Activated naive CD4-positive, alpha-beta T cell treated with anti-CD3 and anti-CD28 coated beads for 36 hours (primary cell): Measurements from ENCODE around the gene PDK2. TPM values are rescaled to one million over a fixed set of nuclear protein-coding genes. Genes with fewer than 3 reads are reported as not detected.

Experiments
- CTCF ChIA-PET: fragments of 350-600 bp; sonication (Branson Sonifier 250); formaldehyde crosslinking; loops from one replicate; lab custom pipeline; 2021; ENCODE audit warnings: antibody characterized with exemption; lab: Charles Lee
- DNase-seq: peaks from one replicate; pipeline ENCODE4 v3.0.0-alpha.2; 2020
- H3K27ac Mint-ChIP-seq: one replicate; pipeline ENCODE4 v1.8.0; 2021; ENCODE audit warnings: mild to moderate bottlenecking, mixed read lengths
- H3K27me3 Mint-ChIP-seq: one replicate; pipeline ENCODE4 v1.8.0; 2021; ENCODE audit warnings: low read depth, mixed read lengths
- H3K36me3 Mint-ChIP-seq: one replicate; pipeline ENCODE4 v1.8.0; 2021; ENCODE audit warnings: low read depth, mixed read lengths
- H3K4me1 Mint-ChIP-seq: one replicate; pipeline ENCODE4 v1.8.0; 2021; ENCODE audit warnings: low read depth, mixed read lengths
- H3K4me3 Mint-ChIP-seq: one replicate; pipeline ENCODE4 v1.8.0; 2021; ENCODE audit warnings: mild to moderate bottlenecking, moderate library complexity, mixed read lengths
- H3K9me3 Mint-ChIP-seq: one replicate; pipeline ENCODE4 v1.8.0; 2021; ENCODE audit warnings: mixed read lengths
- intact Hi-C: fragments of 100-400 bp; cut with micrococcal nuclease; formaldehyde crosslinking; loops from one replicate; pipeline ENCODE4 v1.15.1; 2023
- total RNA-seq, 2 experiments: library from RNA; stranded (reverse); gene quantifications; one replicate each; pipeline ENCODE4 v1.2.3, GENCODE V29; 2021

Gene PDK2
- total RNA-seq, 2 experiments from 2014 or later: 10.5 to 11.1 TPM

DNA sequence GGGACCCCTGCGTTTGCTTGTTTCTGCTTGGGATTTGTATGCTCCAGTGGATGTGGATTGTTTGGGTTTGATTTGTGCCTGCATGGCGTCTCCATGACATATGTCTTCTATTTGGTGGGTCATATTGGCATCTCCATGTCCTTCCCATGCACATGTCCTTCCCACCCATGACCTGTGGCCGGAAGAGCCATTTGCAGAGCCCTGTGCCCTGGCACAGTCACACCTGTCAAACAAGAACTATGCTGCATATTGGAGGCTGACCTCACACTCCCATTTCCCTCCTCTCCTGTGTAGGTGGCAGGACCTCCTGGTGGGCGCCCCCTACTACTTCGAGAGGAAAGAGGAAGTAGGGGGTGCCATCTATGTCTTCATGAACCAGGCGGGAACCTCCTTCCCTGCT is 23.5 kb upstream of the PDK2 start:
- intact Hi-C loops: no loop called here
- H3K27ac Mint-ChIP-seq: no peak overlapping the region
- H3K36me3 Mint-ChIP-seq: peaks cover 13% of the 10 kb centered on the region
- CTCF ChIA-PET: interaction anchor here (0.5 to 2.9 kb wide), 3 partner anchors 13 to 17 kb away, joined by 3 to 13 read pairs (median 5); no protein-coding TSS in a partner anchor
- H3K9me3 Mint-ChIP-seq: peaks cover 10% of the 10 kb centered on the region
- H3K4me3 Mint-ChIP-seq: no peak overlapping the region
- DNase-seq: no peak
- H3K4me1 Mint-ChIP-seq: no peaks in the 10 kb centered on the region
- no peaks in the 10 kb centered on the region for H3K27me3 Mint-ChIP-seq

DNA sequence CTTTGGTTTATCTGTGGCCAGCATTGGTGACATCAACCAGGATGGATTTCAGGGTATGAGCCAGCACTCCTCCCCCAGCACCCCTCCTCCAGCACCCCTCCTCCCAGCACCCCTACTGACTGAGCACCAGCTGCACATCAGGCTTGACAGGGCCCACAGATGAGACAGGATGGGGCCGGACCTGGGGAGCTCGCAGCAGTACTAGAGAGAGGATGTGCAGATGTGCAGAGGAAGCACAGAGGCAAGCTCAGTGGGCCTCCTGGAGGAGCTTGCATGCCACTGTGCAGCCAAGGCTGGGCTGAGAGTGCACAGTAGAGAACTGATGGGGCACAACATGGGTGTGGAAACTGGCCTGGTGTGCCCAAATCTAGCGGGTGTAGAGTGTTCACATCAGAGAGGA is 23.0 kb upstream of the PDK2 start:
- peaks cover 10% of the 10 kb centered on the region for H3K9me3 Mint-ChIP-seq
- H3K36me3 Mint-ChIP-seq: peaks cover 15% of the 10 kb centered on the region
- H3K4me3 Mint-ChIP-seq: no peak overlapping the region
- H3K27ac Mint-ChIP-seq: no peak overlapping the region
- intact Hi-C loops: no loop called here
- no peak for DNase-seq
- H3K4me1 Mint-ChIP-seq: no peaks in the 10 kb centered on the region
- CTCF ChIA-PET: interaction anchor here (0.5 to 2.9 kb wide), 3 partner anchors 15 to 22 kb away, joined by 3 to 13 read pairs (median 5); no protein-coding TSS in a partner anchor
- H3K27me3 Mint-ChIP-seq: no peaks in the 10 kb centered on the region

DNA sequence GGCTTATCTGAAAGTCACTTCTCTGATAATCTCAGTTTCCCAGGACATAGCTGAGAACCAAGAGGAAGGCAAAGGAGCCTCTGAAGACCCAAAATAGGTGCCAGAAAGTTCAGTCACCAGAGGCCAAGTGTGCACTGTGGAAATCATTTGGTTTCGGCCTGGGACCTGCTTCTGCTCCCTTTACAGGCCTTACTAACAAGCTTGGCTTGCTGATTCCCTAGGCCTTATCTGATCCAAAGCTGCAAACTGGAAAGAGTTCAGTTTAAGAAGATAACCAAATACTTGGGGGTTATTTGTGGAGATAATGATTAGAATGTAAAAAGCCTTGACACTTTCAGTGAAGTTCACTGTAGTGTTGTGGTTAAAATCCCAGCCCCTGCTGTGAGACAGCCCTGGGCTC is 22.2 kb upstream of the PDK2 start:
- H3K4me1 Mint-ChIP-seq: no peaks in the 10 kb centered on the region
- H3K27me3 Mint-ChIP-seq: no peaks in the 10 kb centered on the region
- intact Hi-C loops: no loop called here

DNA sequence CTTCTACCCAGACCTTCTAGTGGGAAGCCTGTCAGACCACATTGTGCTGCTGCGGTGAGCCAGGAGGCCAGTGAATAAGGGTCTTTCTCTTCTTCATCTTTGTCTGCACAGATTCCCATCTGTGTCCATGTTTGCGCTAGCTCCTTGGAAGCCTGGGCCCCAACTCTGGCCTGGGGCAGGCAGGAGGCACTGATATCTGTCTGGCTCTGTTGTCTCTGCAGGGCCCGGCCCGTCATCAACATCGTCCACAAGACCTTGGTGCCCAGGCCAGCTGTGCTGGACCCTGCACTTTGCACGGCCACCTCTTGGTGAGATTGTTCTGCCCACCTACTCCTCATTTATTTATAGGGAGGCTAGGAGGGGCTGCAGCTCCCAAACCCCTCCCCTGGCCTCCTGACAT is 20.9 kb upstream of the PDK2 start:
- CTCF ChIA-PET: interaction anchor here (0.8 to 2.9 kb wide), 5 partner anchors 13 to 88 kb away, joined by 3 to 13 read pairs (median 3); no protein-coding TSS in a partner anchor
- peaks cover 10% of the 10 kb centered on the region for H3K9me3 Mint-ChIP-seq
- no peak overlapping the region for H3K27ac Mint-ChIP-seq
- no peak for DNase-seq
- no peak overlapping the region for H3K4me3 Mint-ChIP-seq
- no peaks in the 10 kb centered on the region for H3K27me3 Mint-ChIP-seq
- H3K4me1 Mint-ChIP-seq: no peaks in the 10 kb centered on the region
- H3K36me3 Mint-ChIP-seq: peaks cover 21% of the 10 kb centered on the region
- intact Hi-C loops: no loop called here

More for the DNA sequence above, 22.2 kb upstream of the PDK2 start:
- Mint-ChIP-seq H3K4me3 (no peak overlapping the region), H3K36me3 (peaks cover 15% of the 10 kb centered on the region), H3K9me3 (peaks cover 10% of the 10 kb centered on the region), H3K27ac (no peak overlapping the region)
- DNase-seq: no peak
- CTCF ChIA-PET: interaction anchor here (0.6 to 2.9 kb wide), 3 partner anchors 14 to 224 kb away, joined by 3 to 13 read pairs (median 5); no protein-coding TSS in a partner anchor

DNA sequence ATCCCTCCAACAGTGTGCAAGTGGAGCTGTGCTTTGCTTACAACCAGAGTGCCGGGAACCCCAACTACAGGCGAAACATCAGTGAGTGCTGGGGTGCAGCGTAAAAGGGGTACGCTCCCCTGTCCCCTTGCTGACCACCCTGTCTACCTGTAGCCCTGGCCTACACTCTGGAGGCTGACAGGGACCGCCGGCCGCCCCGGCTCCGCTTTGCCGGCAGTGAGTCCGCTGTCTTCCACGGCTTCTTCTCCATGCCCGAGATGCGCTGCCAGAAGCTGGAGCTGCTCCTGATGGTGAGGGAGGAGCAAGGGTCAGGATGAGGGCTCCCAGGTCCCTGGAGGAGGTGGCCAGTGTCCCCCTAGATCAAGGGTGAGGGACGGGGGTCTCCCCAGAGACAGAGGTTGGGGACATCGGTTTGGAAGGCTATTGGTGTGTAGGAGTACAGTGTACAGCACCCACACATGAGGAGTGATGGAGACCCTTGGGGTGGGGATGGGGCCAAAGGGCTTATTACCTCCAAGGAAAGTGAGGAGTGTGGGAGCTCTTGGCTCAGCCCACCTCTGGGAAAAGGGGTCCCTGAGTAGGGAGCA is 19.6 kb upstream of the PDK2 start:
- H3K9me3 Mint-ChIP-seq: peaks cover 10% of the 10 kb centered on the region
- intact Hi-C loops: no loop called here
- H3K27me3 Mint-ChIP-seq: no peaks in the 10 kb centered on the region
- no peak overlapping the region for H3K4me3 Mint-ChIP-seq
- CTCF ChIA-PET: interaction anchor here (1.8 kb wide), 1 partner anchor 18 kb away, joined by 4 read pairs; no protein-coding TSS in a partner anchor
- no peaks in the 10 kb centered on the region for H3K4me1 Mint-ChIP-seq
- DNase-seq: no peak
- peaks cover 20% of the 10 kb centered on the region for H3K36me3 Mint-ChIP-seq
- no peak overlapping the region for H3K27ac Mint-ChIP-seq

DNA sequence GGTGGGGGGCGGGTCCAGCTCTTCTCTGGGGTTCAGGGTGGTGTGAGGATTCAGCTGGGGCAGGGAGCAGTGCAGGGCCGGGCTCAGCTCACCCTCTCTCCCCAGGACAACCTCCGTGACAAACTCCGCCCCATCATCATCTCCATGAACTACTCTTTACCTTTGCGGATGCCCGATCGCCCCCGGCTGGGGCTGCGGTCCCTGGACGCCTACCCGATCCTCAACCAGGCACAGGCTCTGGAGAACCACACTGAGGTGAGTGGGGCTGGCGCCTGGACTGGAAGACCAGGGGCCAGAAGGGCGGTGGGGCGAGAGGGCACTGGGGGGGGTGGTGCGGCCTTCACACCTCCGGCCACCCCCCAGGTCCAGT is 18.9 kb upstream of the PDK2 start:
- no peaks in the 10 kb centered on the region for H3K27me3 Mint-ChIP-seq
- H3K4me3 Mint-ChIP-seq: no peak overlapping the region
- no peaks in the 10 kb centered on the region for H3K4me1 Mint-ChIP-seq
- H3K36me3 Mint-ChIP-seq: peaks cover 16% of the 10 kb centered on the region
- DNase-seq: no peak
- intact Hi-C loops: no loop called here
- CTCF ChIA-PET: interaction anchor here (1.8 kb wide), 1 partner anchor 18 kb away, joined by 4 read pairs; no protein-coding TSS in a partner anchor
- H3K9me3 Mint-ChIP-seq: peaks cover 7% of the 10 kb centered on the region
- H3K27ac Mint-ChIP-seq: no peak overlapping the region

DNA sequence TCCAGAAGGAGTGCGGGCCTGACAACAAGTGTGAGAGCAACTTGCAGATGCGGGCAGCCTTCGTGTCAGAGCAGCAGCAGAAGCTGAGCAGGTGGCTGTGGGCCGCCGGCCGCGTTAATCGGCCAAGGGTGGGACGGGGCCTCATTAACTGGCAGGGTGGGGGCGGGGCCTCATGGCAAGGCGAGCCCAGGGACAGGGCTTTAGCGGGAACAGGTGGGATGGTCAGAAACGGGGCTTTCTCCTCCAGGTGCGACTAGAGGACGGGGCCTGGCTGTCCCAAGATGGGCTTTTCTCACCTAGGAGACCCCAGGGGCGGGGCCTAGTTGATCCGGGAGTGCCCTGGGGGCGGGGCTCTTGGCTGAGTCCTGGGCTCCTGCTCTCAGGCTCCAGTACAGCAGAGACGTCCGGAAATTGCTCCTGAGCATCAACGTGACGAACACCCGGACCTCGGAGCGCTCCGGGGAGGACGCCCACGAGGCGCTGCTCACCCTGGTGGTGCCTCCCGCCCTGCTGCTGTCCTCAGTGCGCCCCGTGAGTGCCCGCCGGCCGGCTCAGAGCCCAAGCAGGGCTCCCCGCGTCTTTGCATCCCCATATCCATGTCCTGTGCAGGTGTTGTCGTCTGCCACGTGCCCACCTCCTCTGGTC is 18.4 kb upstream of the PDK2 start:
- DNase-seq: no peak
- CTCF ChIA-PET: interaction anchor here (1.8 kb wide), 1 partner anchor 17 kb away, joined by 4 read pairs; no protein-coding TSS in a partner anchor
- Mint-ChIP-seq H3K9me3 (peaks cover 2% of the 10 kb centered on the region), H3K4me1 (no peaks in the 10 kb centered on the region), H3K4me3 (no peak overlapping the region), H3K36me3 (peaks cover 11% of the 10 kb centered on the region), H3K27ac (no peak overlapping the region), H3K27me3 (no peaks in the 10 kb centered on the region)
- intact Hi-C loops: no loop called here

DNA sequence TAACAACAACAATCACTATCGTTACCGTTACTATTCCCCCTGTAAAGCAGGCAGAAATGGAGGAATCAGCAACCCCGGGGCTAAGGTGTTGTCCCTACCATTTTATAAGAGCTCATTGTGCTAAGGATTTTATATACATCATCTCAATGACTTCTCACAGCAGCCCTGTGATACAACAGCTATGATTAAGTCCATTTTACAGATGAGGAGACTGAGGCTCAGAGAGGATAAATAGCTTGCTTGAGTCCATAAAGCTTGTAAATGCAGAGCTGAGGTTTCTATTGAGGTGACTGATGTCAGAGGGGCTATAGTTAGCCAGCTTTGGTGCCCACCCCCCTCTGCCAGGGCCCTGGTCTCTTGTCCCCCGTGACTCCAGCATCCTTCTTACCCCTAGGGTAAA is 16.7 kb upstream of the PDK2 start:
- Mint-ChIP-seq H3K4me1 (no peaks in the 10 kb centered on the region), H3K4me3 (no peak overlapping the region), H3K36me3 (peaks cover 11% of the 10 kb centered on the region), H3K27ac (no peak overlapping the region), H3K9me3 (no peaks in the 10 kb centered on the region), H3K27me3 (no peaks in the 10 kb centered on the region)
- no peak for DNase-seq
- intact Hi-C loops: no loop called here
- CTCF ChIA-PET: interaction anchor here (0.6 to 2.5 kb wide), 5 partner anchors 9 to 57 kb away, joined by 3 to 14 read pairs (median 5); partner anchors contain the start of gene ITGA3

DNA sequence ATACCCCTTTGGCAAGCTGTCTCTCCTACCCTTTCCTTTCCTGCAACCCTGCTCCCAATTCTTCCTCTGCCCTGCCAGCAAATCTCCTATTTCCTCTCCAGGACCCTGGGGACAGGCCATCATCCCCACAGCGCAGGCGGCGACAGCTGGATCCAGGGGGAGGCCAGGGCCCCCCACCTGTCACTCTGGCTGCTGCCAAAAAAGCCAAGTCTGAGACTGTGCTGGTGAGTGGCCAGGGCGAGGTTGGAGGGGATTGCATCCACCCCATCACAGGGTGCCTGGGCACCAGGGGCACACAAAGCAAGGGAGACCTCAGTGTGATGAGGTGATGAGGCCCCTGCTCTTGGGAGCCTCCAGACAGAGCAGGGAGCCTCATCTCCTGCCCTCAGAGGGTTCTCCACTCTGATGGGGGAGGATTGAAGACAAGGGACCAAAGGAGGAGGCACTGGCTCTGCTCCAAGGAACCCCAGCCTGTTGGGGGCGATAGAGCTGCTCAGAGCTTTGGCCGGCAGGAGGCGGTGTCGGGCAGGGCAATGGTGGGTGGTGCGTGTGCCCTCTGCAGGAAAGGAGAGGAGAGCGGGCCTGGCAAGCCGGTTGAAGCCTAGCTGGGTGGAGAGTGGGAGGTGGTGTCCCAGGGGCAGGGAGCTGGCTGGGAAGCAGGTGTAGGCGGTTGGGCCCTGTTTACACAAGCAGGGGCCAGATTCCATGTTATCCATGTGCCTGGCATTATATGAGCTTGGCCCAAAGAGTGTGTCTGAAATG is 15.6 kb upstream of the PDK2 start:
- H3K27me3 Mint-ChIP-seq: no peaks in the 10 kb centered on the region
- CTCF ChIA-PET: interaction anchor here (1.2 to 2.5 kb wide), 4 partner anchors 8 to 54 kb away, joined by 3 to 14 read pairs (median 8); partner anchors contain the start of gene ITGA3

DNA sequence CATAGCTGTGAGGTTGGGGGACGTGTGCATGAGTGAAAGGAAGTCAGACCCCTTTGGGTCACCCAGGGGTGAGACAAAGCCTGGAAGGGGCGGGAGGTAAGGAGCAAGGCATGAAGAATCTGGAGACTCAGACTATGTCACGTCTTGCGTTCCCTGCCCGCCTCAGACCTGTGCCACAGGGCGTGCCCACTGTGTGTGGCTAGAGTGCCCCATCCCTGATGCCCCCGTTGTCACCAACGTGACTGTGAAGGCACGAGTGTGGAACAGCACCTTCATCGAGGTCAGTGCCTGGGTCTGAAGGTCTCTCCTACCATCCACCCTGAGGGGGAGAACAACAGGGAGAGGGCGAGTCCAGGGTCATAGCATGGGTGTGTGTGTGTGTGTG is 15.1 kb upstream of the PDK2 start:
- Mint-ChIP-seq H3K9me3 (no peaks in the 10 kb centered on the region), H3K4me1 (no peaks in the 10 kb centered on the region), H3K27ac (no peak overlapping the region), H3K27me3 (no peaks in the 10 kb centered on the region), H3K36me3 (peaks cover 9% of the 10 kb centered on the region), H3K4me3 (no peak overlapping the region)
- DNase-seq: no peak
- CTCF ChIA-PET: interaction anchor here (1.2 to 1.4 kb wide), 2 partner anchors 23 to 54 kb away, joined by 3 to 4 read pairs; no protein-coding TSS in a partner anchor
- intact Hi-C loops: no loop called here

More for the DNA sequence above, 15.6 kb upstream of the PDK2 start:
- no peak overlapping the region for H3K27ac Mint-ChIP-seq
- H3K4me1 Mint-ChIP-seq: no peaks in the 10 kb centered on the region
- H3K36me3 Mint-ChIP-seq: peaks cover 9% of the 10 kb centered on the region
- H3K4me3 Mint-ChIP-seq: no peak overlapping the region
- no peaks in the 10 kb centered on the region for H3K9me3 Mint-ChIP-seq
- no peak for DNase-seq
- intact Hi-C loops: no loop called here

DNA sequence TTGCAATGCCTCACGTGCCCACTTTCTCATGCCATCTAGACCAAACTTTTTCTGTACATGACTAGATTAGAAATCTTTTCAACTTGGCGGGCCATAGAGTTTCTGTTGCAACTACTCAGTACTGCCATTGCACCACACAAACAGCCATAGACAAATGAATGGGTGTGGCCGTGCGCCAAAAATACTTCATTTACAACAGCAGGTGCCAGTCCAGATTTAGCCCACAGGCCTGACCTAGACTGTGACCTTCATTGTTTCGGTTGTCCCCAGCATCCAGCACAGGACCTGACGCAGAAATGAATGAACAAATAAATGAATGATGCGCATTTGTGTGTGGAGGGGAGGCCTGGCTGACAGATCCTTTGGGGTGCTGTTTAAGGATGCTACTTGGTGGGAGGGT is 14.3 kb upstream of the PDK2 start:
- intact Hi-C loops: no loop called here
- H3K36me3 Mint-ChIP-seq: peaks cover 9% of the 10 kb centered on the region
- no peak overlapping the region for H3K27ac Mint-ChIP-seq
- H3K27me3 Mint-ChIP-seq: no peaks in the 10 kb centered on the region
- CTCF ChIA-PET: interaction anchor here (1.4 to 2.3 kb wide), 2 partner anchors 13 to 24 kb away, joined by 4 to 15 read pairs; no protein-coding TSS in a partner anchor
- H3K4me3 Mint-ChIP-seq: no peak overlapping the region
- DNase-seq: no peak
- H3K9me3 Mint-ChIP-seq: no peaks in the 10 kb centered on the region
- no peaks in the 10 kb centered on the region for H3K4me1 Mint-ChIP-seq

DNA sequence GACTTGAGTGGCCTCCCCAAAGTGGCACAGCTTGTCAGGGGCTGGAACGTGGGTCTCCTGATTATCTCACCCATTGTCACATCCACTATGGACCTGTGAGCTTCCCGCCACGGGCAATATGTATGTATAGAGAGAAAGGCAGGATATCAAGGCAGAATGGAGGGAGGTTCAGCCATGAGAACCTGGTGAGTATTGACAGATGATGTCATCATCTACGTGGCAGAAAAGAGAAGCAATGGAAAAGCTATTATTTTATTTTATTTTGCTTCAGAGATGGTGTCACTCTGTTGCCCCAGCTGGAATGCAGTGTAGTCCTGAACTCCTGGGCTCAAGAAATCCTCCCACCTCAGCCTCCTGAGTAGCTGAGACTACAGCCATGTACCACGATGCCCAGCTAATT is 13.4 kb upstream of the PDK2 start:
- peaks cover 9% of the 10 kb centered on the region for H3K36me3 Mint-ChIP-seq
- H3K4me3 Mint-ChIP-seq: no peak overlapping the region
- H3K27ac Mint-ChIP-seq: no peak overlapping the region
- no peaks in the 10 kb centered on the region for H3K4me1 Mint-ChIP-seq
- H3K27me3 Mint-ChIP-seq: no peaks in the 10 kb centered on the region
- CTCF ChIA-PET: interaction anchor here (0.6 to 2.3 kb wide), 4 partner anchors 10 to 56 kb away, joined by 3 to 15 read pairs (median 4); no protein-coding TSS in a partner anchor
- intact Hi-C loops: no loop called here
- no peaks in the 10 kb centered on the region for H3K9me3 Mint-ChIP-seq
- DNase-seq: no peak
